ENCODE results near the gene RPL5. TPM values are rescaled to one million over a fixed set of nuclear protein-coding genes. Genes with fewer than 3 reads are reported as not detected.

RPL5 gene
- polyA plus RNA-seq, 1 donor (not counting 4 experiments of a cell fraction or from before 2014, with no cell fraction given): 2,236 TPM

GRCh38 chr1:92851729-92852128 is 19.9 kb downstream of the RPL5 start:
- no peak overlapping the region for H3K9ac ChIP-seq (ENCODE audit: control insufficient read depth, extremely low read depth, insufficient read depth, low read length)
- dilution Hi-C loops (cut with MboI; ENCODE audit: extremely low pct_ligation_motif_present, low sequenced_read_pairs): no loop called here
- H3K4me1 ChIP-seq (ENCODE audit: control insufficient read depth, extremely low read depth, insufficient read depth, low read length): peaks cover 23% of the 10 kb centered on the region
- H3K36me3 ChIP-seq (ENCODE audit: control insufficient read depth in 2 of 2, extremely low read depth in 1 of 2, insufficient read depth in 2 of 2, low read length in 2 of 2): no peaks in the 10 kb centered on the region
- no peaks in the 10 kb centered on the region for H3K79me2 ChIP-seq (ENCODE audit: control insufficient read depth, insufficient read depth, low read length)
- H4K20me1 ChIP-seq (ENCODE audit: control insufficient read depth, extremely low read depth, insufficient read depth, low read length): no peaks in the 10 kb centered on the region
- H3K9me1 ChIP-seq (ENCODE audit: control insufficient read depth, extremely low read depth, insufficient read depth, low read length): no peaks in the 10 kb centered on the region
- DNase-seq (ENCODE audit: low read depth, low spot score): no peak
- H3K27ac ChIP-seq (ENCODE audit: control insufficient read depth, insufficient read depth, low read length): no peak overlapping the region
- H2AFZ ChIP-seq (ENCODE audit: control insufficient read depth, low read length): no peak overlapping the region
- H3K9me3 ChIP-seq (ENCODE audit: control insufficient read depth, low read depth, low read length): no peaks in the 10 kb centered on the region
- H3K27me3 ChIP-seq (ENCODE audit: control insufficient read depth, extremely low read depth, insufficient read depth, low read length): no peaks in the 10 kb centered on the region
- no peak for FAIRE-seq
- no peak overlapping the region for H3K4me3 ChIP-seq (ENCODE audit: control insufficient read depth in 2 of 3, extremely low read depth in 1 of 3, insufficient read depth in 2 of 3, low read depth in 1 of 3, low read length in 3 of 3)
- TF ChIP-seq CTCF (optimal IDR thresholded peaks at IDR 0.05 in 1 of 3, IDR thresholded peaks at IDR 0.05 in 1 of 3, conservative IDR thresholded peaks at IDR 0.05 in 1 of 3; ENCODE audit: extremely low read depth in 1 of 3, insufficient read depth in 2 of 3, low read length in 3 of 3): no peak
- no peak for TF ChIP-seq EZH2 (IDR thresholded peaks at IDR 0.05; ENCODE audit: low read length)
- H3K4me2 ChIP-seq (ENCODE audit: control insufficient read depth, extremely low read depth, insufficient read depth, low read depth, low read length): no peak overlapping the region

GRCh38 chr1:92853299-92853698 is 21.5 kb downstream of the RPL5 start:
- dilution Hi-C loops (cut with MboI; ENCODE audit: extremely low pct_ligation_motif_present, low sequenced_read_pairs): no loop called here

More at GRCh38 chr1:92853299-92853698, 21.5 kb downstream of the RPL5 start:
- Histone ChIP-seq H3K9me1 (ENCODE audit: control insufficient read depth, extremely low read depth, insufficient read depth, low read length) (no peaks in the 10 kb centered on the region), H3K4me1 (ENCODE audit: control insufficient read depth, extremely low read depth, insufficient read depth, low read length) (peaks cover 15% of the 10 kb centered on the region), H3K27me3 (ENCODE audit: control insufficient read depth, extremely low read depth, insufficient read depth, low read length) (no peaks in the 10 kb centered on the region), H2AFZ (ENCODE audit: control insufficient read depth, low read length) (no peak overlapping the region), H3K4me2 (ENCODE audit: control insufficient read depth, extremely low read depth, insufficient read depth, low read depth, low read length) (no peak overlapping the region), H3K9ac (ENCODE audit: control insufficient read depth, extremely low read depth, insufficient read depth, low read length) (no peak overlapping the region), H3K4me3 (ENCODE audit: control insufficient read depth in 2 of 3, extremely low read depth in 1 of 3, insufficient read depth in 2 of 3, low read depth in 1 of 3, low read length in 3 of 3) (no peak overlapping the region), H4K20me1 (ENCODE audit: control insufficient read depth, extremely low read depth, insufficient read depth, low read length) (no peaks in the 10 kb centered on the region), H3K36me3 (ENCODE audit: control insufficient read depth in 2 of 2, extremely low read depth in 1 of 2, insufficient read depth in 2 of 2, low read length in 2 of 2) (no peaks in the 10 kb centered on the region), H3K9me3 (ENCODE audit: control insufficient read depth, low read depth, low read length) (no peaks in the 10 kb centered on the region), H3K79me2 (ENCODE audit: control insufficient read depth, insufficient read depth, low read length) (no peaks in the 10 kb centered on the region), H3K27ac (ENCODE audit: control insufficient read depth, insufficient read depth, low read length) (no peak overlapping the region)
- FAIRE-seq (no peak), DNase-seq (ENCODE audit: low read depth, low spot score) (no peak)
- no peak for TF ChIP-seq EZH2 (IDR thresholded peaks at IDR 0.05; ENCODE audit: low read length)
- no peak for TF ChIP-seq CTCF (optimal IDR thresholded peaks at IDR 0.05 in 1 of 3, IDR thresholded peaks at IDR 0.05 in 1 of 3, conservative IDR thresholded peaks at IDR 0.05 in 1 of 3; ENCODE audit: extremely low read depth in 1 of 3, insufficient read depth in 2 of 3, low read length in 3 of 3)

All from keratinocyte (primary cell).